HG02870 (cell line): ENCODE data around the gene CGRRF1.

ENCODE experiments used
- ATAC-seq: cut with Tn5 transposase; IDR thresholded peaks from one replicate; pipeline ENCODE4 v1.9.1; 2021; ENCODE audit warnings: mild to moderate bottlenecking, moderate library complexity; ENCODE audit not compliant: unreplicated experiment

Gene CGRRF1

DNA sequence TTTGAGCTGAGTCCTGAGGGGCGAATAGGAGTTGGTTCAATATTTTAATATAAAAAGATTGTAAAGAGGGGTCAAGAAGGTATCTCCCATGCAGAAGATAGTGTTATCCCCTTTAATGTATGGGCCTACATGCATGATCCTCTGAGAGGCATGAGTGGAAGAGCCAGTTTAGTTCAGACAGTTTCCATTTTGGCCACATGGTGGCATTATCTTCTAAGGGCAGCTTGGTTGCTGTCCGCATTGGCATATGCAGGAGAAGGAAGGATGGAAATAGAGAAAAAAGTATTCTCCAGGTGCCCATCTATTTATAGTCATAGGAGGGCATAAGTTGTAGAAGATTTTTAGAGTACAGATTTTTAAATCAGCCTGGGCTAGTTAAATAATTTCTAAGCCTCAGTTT is 62.6 kb downstream of the CGRRF1 start:
- ATAC-seq: no peak

DNA sequence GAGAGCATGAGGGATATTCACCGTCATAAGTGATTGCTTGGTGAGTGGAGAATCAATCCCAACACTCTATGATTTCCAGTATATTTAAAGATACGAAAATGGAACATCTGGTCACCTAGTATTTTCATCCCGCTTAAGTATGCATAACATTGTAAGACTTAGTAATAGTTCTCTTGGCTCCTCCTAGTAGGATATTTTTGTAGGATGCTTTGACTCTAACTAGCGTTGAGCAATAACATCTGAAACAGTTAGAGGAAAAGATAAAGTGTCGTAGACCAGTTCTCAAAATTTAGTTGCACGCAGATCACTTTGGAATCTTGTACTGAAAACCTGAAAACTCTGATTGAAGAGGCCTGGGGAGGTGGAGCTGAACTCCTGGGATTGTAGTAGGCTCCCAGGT is 64.8 kb downstream of the CGRRF1 start:
- no peak for ATAC-seq

DNA sequence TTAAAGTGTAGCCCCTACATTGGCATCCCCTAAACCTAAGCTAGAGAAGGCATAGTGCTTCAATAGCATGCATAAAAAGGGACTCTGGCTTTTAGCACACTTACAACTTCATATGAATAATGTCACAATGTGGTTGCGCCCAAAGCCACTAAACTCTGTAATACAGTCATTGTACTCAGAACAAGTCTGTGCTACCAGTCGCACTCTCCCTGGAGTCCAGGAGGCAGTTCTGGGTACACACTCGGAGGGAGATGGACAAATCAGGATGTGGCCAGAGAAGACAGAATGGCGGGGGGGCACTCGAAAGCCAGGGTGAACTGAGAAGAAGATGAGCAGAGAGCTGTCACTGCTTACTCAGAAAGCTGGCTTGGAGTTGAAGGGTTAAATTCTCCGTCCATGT is 67.8 kb downstream of the CGRRF1 start:
- ATAC-seq: no peak

DNA sequence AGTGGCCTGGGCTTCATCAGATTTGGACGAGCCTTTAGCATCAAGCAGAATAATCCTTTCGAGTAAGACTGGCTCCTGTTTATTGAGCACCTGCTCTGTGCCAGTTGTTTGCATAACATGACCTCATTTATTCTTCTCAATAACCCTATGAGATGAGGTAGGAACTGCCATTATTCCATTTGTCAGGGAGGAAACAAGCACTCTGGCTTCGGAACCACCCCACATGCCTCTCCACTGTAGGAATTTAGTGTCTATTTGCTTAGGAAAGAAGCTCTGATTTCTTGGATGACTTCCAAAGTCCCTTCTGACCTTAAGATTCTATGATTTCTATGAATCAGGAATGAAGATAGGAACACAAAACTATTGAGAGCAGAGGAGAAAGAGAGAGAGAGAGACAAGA is 68.3 kb downstream of the CGRRF1 start:
- ATAC-seq: no peak

DNA sequence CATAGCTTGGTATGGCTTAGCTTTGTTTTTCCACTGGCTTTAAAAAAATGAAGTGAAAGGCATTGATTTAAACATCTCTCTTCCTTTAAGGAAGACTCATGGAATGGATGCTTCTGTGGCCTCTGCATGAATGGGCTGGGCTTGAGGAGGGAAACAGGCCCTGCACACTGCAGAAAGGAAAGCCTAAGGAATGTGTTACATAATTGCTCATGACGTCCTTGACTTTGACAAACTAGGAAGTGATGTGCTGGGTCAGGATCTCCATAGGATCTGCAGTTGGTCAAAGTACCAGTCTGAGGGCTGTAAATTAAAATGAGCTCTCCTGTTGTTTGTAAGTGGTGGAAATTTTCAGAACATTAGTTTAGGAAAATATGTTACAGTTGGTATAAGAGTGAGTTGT is 69.9 kb downstream of the CGRRF1 start:
- ATAC-seq: no peak

DNA sequence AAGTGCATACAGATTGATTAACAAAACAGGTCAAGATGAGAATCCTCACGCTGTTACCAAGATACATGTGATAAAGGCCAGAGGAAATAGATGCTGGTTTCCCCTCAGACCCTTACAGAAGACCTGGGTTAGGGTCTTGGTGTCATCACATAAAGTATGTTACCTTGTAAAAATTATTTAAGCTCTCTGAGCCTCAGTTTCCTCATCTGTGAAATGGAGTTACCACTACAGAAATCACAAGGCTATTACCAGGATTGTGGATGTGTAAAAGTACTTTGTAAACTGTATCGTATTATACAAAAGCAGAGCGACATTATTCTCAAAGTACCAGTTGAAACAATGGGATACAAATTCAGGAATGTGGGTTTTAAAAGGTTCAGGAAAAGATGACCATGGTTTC is 71.2 kb downstream of the CGRRF1 start:
- no peak for ATAC-seq

DNA sequence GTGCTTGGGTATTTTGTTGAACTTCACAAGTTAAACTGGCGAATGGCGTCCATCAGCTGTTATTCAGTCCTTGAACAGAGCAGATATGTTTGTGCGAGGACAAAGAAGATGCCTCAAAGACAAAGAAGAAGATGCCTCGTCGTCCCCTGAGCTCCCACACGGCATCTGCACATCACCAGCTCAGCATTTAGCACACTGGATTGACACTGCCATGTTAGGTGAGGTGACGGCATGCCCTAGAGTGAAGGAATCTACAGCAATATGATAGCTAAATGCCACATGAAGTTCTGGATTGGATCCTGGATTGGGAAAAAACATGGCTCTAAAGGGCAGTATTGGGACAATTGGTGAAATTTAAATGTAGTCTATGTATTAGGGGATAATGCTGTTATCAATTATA is 72.6 kb downstream of the CGRRF1 start:
- no peak for ATAC-seq

DNA sequence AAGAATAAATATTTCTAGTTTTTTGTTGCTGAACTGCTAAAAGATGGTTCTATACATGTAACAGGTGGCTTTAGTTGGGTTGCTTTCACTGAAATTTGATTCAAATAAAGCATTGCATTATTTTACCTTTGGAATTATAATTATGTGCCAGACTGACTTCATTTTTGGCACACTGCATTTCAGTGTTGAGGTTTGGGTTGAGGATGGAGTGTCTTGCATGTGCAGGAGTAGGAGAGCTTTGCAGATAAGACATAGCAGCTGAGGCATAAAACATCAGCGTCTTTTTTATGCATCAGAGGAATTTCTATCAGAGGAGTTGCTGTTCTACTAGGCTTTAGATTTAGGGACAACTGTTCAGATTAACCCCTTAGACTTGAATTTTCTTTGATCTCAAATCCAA is 74.4 kb downstream of the CGRRF1 start:
- ATAC-seq: no peak

DNA sequence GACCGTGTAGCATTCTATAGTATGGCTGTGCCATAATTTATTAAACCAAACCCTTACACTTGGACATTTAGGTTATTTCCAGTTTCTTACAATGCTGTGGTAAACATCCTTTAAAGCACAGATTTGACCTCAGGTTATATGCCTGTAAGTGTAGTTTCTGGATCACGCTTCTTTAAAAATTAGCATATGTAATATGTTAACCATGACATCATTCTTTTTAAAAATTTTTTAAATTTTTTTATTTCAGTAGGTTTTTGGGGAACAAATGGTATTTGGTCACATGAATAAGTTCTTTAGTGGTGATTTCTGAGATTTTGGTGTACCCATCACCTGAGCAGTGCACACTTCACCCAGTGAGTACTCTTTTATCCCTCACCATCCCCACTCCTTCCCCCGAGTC is 75.5 kb downstream of the CGRRF1 start:
- ATAC-seq: no peak
